IPS-11a (cell line): ENCODE data around the gene SNX22.
"Not testable (repeated sequence)": the region's sequence is repeated elsewhere in the genome, so short reads cannot be mapped to it uniquely, and the experiment has no call there.

ENCODE experiments used
- H3K4me3 ChIP-seq: one replicate; pipeline ENCODE4 v1.5.1; 2013; ENCODE audit warnings: low read depth, low read length, control low read depth

The SNX22 gene

GRCh38 chr15:64151727-64152506, at the start of gene SNX22:
SNX22 (plus strand) TSS chr15:64151731; CDS start chr15:64151776, 45 bp downstream.
- H3K4me3 ChIP-seq = peak within 1 kb of the TSS; percentile 58

GRCh38 chr15:64102497-64102896, 49.0 kb upstream of the SNX22 start:
- no peak overlapping the region for H3K4me3 ChIP-seq

GRCh38 chr15:64105113-64105704, 46.3 kb upstream of the SNX22 start:
- H3K4me3 ChIP-seq = no peak overlapping the region

DNA sequence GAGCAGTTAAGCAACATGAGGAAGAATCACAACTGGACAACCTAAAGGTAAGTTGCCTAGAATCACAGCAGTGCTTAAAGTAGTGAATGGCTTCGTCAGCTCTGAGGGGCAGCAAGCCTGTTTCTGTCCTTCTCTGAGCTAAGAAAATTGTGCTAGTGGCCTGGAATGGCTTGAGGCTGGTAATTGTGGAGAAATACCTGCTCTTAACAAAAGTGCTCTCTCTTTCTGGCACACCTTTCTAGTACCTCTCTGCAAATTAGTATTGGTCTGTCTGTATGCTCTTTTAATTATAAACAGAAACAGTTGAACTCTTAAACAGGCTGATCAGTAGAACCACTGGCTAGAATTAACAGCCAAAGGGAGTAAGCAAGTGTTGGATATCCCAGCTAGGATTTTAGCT, 44.2 kb upstream of the SNX22 start:
- no peak overlapping the region for H3K4me3 ChIP-seq

- H3K4me3 ChIP-seq = not testable (repeated sequence)
Measured at GRCh38 chr15:64110108-64110701, 41.3 kb upstream of the SNX22 start.

GRCh38 chr15:64110950-64111678, 40.4 kb upstream of the SNX22 start:
- no peak overlapping the region for H3K4me3 ChIP-seq

DNA sequence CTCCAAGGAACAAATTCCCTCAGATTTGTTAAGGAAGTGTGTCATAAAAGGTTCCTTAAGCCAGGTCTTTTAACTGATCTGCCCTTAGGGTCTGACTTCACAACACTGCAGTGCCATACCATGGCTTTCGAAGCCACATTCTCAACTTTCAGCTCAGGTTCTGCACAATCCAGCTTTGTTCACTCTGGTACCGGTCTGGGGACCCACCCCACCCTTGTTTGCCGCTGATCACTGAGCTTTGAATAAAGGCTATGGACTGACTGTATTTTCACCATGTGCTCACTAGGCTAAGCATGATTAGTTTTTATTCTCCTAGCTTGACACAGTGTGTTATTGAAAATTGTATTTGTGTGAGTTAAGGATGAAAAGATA, 39.9 kb upstream of the SNX22 start:
- no peak overlapping the region for H3K4me3 ChIP-seq

- no peak overlapping the region for H3K4me3 ChIP-seq
Measured at GRCh38 chr15:64112073-64112772, 39.3 kb upstream of the SNX22 start.

- H3K4me3 ChIP-seq = no peak overlapping the region
Measured at GRCh38 chr15:64112904-64113303, 38.6 kb upstream of the SNX22 start.

- H3K4me3 ChIP-seq = no peak overlapping the region
Measured at GRCh38 chr15:64117759-64118487, 33.6 kb upstream of the SNX22 start.

DNA sequence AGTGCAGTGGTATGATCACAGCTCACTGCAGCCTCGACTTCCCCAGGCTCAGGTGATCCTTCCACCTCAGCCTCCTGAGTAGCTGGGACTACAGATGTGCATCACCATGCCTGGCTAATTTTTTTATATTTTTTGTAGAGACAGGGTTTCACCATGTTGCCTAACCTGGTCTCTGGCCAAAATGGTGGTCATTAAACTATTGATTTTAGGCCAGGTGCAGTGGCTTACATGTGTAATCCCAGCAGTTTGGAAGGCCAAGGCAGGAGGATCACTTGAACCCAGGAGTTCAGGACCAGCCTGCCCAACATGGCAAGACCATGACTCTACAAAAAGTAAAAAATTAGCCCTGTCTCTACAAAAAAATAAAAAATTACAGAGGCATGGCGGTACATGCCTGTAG, 31.2 kb upstream of the SNX22 start:
- H3K4me3 ChIP-seq = not testable (repeated sequence)

DNA sequence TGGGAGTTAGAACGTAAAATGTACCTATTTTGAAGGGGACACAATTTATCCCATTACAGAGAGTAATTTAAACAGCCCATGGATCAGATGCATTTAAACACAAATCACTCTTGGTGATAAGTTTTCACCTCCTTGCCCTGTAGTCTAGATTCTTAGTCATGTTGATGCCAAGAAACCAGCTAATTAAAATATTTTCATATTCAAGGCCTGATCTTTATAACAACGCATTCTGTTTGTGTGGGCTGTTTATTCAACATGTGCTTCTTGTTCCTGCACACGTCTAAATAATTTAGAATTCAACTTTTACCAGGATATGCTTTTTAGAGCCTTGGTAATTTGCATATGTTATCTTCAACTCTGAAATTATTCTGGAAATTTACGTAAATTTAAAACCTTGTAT, 29.9 kb upstream of the SNX22 start:
- no peak overlapping the region for H3K4me3 ChIP-seq

- H3K4me3 ChIP-seq = no peak overlapping the region
Measured at GRCh38 chr15:64122444-64122843, 29.1 kb upstream of the SNX22 start.

DNA sequence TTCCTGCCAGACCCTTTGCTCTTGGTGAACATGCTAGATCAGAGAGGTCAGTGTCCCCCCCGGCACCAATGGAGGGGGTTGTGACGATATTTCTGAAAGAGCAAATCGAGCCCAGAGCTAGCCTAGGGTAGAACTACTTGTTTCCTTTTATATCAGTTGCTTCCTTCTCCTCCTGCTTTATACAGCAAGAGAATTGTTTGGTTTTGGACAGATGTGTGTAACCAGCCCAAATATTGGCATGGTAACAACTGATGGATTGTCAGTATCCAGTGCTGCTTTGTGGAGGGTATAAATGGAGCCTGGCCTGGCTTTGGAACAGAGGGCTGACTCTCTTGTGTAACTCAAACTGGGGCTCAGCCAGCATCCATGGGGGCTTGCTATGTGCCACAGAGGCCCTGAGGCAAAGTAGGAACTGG, 28.6 kb upstream of the SNX22 start:
- H3K4me3 ChIP-seq = no peak overlapping the region

DNA sequence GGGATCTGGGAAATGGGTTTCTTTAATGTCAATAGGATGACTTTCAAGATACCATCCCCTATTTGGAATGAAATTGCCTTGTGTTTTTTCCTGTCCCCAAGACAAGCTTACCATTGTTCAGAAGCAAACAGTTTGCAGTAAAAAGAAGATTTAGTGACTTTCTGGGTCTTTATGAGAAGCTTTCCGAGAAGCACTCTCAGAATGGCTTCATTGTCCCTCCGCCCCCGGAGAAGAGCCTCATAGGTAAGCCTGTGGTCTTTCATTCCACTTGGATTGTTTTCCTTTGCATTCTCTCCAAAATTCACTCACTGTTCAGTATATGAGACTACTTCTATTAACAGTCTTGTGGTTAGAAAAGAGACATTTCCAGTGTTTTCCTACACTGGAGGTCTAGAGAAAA, 25.6 kb upstream of the SNX22 start:
- H3K4me3 ChIP-seq = no peak overlapping the region

- H3K4me3 ChIP-seq = no peak overlapping the region
Measured at GRCh38 chr15:64127521-64128270, 23.8 kb upstream of the SNX22 start.

- no peak overlapping the region for H3K4me3 ChIP-seq
Measured at GRCh38 chr15:64130159-64130558, 21.4 kb upstream of the SNX22 start.

GRCh38 chr15:64131547-64131946, 20.0 kb upstream of the SNX22 start:
- H3K4me3 ChIP-seq = no peak overlapping the region

- H3K4me3 ChIP-seq = no peak overlapping the region
Measured at GRCh38 chr15:64132217-64132616, 19.3 kb upstream of the SNX22 start.
